ENCODE results near the gene MIPEP. TPM values are rescaled to one million over a fixed set of nuclear protein-coding genes. Genes with fewer than 3 reads are reported as not detected.

Gene MIPEP
- total RNA-seq, 1 experiment from 2014 or later, result 24.7 TPM

DNA sequence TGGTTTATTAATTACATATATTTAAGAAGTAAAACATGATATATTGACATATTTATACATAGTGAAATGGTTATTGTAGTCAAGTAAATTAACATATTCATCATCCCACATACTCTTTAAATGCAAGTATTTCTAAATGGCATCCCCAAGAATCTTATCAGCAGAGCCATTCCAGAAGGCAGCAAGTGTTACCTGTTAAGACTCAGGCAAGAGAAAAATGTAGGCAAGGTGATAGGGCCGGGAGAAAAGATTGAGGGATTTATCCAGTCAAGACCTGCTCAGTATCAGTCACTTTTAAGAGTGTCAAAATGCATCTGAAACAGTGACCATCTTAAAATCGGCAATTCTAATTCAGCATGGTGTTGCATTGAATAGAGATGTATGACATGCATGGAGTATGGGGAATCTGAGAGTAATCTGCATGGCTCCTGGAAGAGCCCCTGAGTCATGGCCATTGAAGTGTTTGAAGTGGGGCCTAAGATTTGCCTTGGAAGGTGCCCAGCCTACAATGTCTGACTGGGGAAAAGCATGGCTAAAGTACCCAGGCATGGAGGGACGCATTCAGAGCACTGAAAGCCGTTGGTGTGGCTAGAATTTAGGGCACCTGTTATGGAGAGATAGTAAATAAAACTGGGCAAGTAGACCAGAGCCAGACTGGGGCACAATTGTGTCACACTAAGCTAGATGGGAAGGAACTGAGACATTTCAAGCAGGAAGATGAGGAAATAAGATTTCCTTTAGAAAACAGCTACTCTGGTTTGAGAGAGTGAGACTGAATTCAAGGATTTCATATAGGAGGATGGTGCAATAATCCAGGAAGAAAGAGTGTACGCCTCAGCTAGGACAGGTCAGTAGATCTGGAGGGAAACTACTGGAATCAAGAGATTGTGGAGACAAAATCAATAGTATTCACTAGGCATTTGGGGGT lies 33.1 kb upstream of the MIPEP start:
- Mint-ChIP-seq H3K27ac (ENCODE audit: low read depth, unreplicated experiment) (no peak overlapping the region), H3K36me3 (ENCODE audit: insufficient read depth, unreplicated experiment) (no peaks in the 10 kb centered on the region), H3K4me1 (ENCODE audit: insufficient read depth, unreplicated experiment) (no peaks in the 10 kb centered on the region), H3K4me3 (ENCODE audit: unreplicated experiment) (no peak overlapping the region), H3K27me3 (ENCODE audit: insufficient read depth, unreplicated experiment) (peaks cover 34% of the 10 kb centered on the region), H3K9me3 (ENCODE audit: unreplicated experiment) (no peaks in the 10 kb centered on the region)
- no peak for TF ChIP-seq CTCF (IDR thresholded peaks at IDR 0.05; ENCODE audit: unreplicated experiment)
- BruUV-seq (replicated peaks), result no TSS peak
- ChIA-PET CTCF (interaction anchor here (0.6 to 5.4 kb wide), 13 partner anchors 10 to 326 kb away, joined by 3 to 54 read pairs (median 3); no protein-coding TSS in a partner anchor), POLR2A (interaction anchor here (0.6 kb wide), 1 partner anchor 298 kb away, joined by 3 read pairs; no protein-coding TSS in a partner anchor)
- DNase-seq (ENCODE audit: unreplicated experiment), result no peak
- intact Hi-C loops (cut with micrococcal nuclease), result no loop called here

GRCh38 chr13:23921451-23921888 lies 32.3 kb upstream of the MIPEP start:
- Mint-ChIP-seq H3K27ac (ENCODE audit: low read depth, unreplicated experiment) (no peak overlapping the region), H3K36me3 (ENCODE audit: insufficient read depth, unreplicated experiment) (no peaks in the 10 kb centered on the region), H3K9me3 (ENCODE audit: unreplicated experiment) (no peaks in the 10 kb centered on the region), H3K27me3 (ENCODE audit: insufficient read depth, unreplicated experiment) (peaks cover 42% of the 10 kb centered on the region), H3K4me3 (ENCODE audit: unreplicated experiment) (no peak overlapping the region), H3K4me1 (ENCODE audit: insufficient read depth, unreplicated experiment) (no peaks in the 10 kb centered on the region)
- BruUV-seq (replicated peaks), result no TSS peak
- peak; percentile 63 for TF ChIP-seq CTCF (IDR thresholded peaks at IDR 0.05; ENCODE audit: unreplicated experiment)
- CTCF ChIA-PET, result interaction anchor here (0.6 to 5.4 kb wide), 10 partner anchors 10 to 327 kb away, joined by 3 to 54 read pairs (median 3); no protein-coding TSS in a partner anchor
- DNase-seq (ENCODE audit: unreplicated experiment), result peak; percentile 63
- POLR2A ChIA-PET, result interaction anchor here (0.6 kb wide), 1 partner anchor 299 kb away, joined by 3 read pairs; no protein-coding TSS in a partner anchor
- intact Hi-C loops (cut with micrococcal nuclease), result loop anchor here (1.0 to 2.0 kb wide), 3 partner anchors 39 to 307 kb away; no protein-coding TSS in a partner anchor

GRCh38 chr13:23919006-23919405 lies 29.8 kb upstream of the MIPEP start:
- intact Hi-C loops (cut with micrococcal nuclease), result no loop called here
- no peaks in the 10 kb centered on the region for H3K36me3 Mint-ChIP-seq (ENCODE audit: insufficient read depth, unreplicated experiment)
- peaks cover 55% of the 10 kb centered on the region for H3K27me3 Mint-ChIP-seq (ENCODE audit: insufficient read depth, unreplicated experiment)
- DNase-seq (ENCODE audit: unreplicated experiment), result no peak
- no TSS peak for BruUV-seq (replicated peaks)
- H3K4me3 Mint-ChIP-seq (ENCODE audit: unreplicated experiment), result no peak overlapping the region
- no peaks in the 10 kb centered on the region for H3K4me1 Mint-ChIP-seq (ENCODE audit: insufficient read depth, unreplicated experiment)
- H3K27ac Mint-ChIP-seq (ENCODE audit: low read depth, unreplicated experiment), result no peak overlapping the region
- ChIA-PET CTCF (interaction anchor here (0.8 to 1.9 kb wide), 8 partner anchors 14 to 475 kb away, joined by 3 to 10 read pairs (median 4); no protein-coding TSS in a partner anchor), POLR2A (interaction anchor here (0.6 kb wide), 2 partner anchors 18 to 49 kb away, joined by 3 read pairs; no protein-coding TSS in a partner anchor)
- H3K9me3 Mint-ChIP-seq (ENCODE audit: unreplicated experiment), result no peaks in the 10 kb centered on the region
- TF ChIP-seq CTCF (IDR thresholded peaks at IDR 0.05; ENCODE audit: unreplicated experiment), result no peak

DNA sequence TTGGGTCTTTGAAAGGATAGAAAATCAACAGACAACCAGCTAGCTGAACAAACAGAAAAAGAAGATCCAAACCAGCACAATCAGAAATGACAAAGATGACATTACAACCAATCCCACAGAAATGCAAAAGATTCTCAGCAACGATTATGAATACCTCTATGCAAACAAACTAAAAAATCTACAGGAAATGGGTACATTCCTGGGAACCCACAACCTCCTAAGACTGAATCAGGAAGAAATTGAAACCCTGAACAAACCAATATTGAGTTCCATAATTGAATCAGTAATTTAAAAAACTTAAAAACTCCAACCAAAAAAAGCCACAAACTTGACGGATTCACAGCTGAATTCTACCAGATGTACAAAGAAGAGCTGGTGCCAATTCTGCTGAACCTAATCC lies 29.0 kb upstream of the MIPEP start:
- ChIA-PET POLR2A (interaction anchor here (0.6 to 0.7 kb wide), 2 partner anchors 47 to 50 kb away, joined by 3 read pairs; no protein-coding TSS in a partner anchor), CTCF (interaction anchor here (0.7 to 1.9 kb wide), 6 partner anchors 15 to 301 kb away, joined by 4 to 10 read pairs (median 6); no protein-coding TSS in a partner anchor)
- Mint-ChIP-seq H3K4me1 (ENCODE audit: insufficient read depth, unreplicated experiment) (no peaks in the 10 kb centered on the region), H3K9me3 (ENCODE audit: unreplicated experiment) (no peaks in the 10 kb centered on the region), H3K27me3 (ENCODE audit: insufficient read depth, unreplicated experiment) (peaks cover 55% of the 10 kb centered on the region), H3K4me3 (ENCODE audit: unreplicated experiment) (no peak overlapping the region), H3K36me3 (ENCODE audit: insufficient read depth, unreplicated experiment) (no peaks in the 10 kb centered on the region), H3K27ac (ENCODE audit: low read depth, unreplicated experiment) (no peak overlapping the region)
- DNase-seq (ENCODE audit: unreplicated experiment), result no peak
- no TSS peak for BruUV-seq (replicated peaks)
- intact Hi-C loops (cut with micrococcal nuclease), result no loop called here
- no peak for TF ChIP-seq CTCF (IDR thresholded peaks at IDR 0.05; ENCODE audit: unreplicated experiment)
